Peyer's patch (tissue), 4 donors: ENCODE data around the gene TMEM108.

Experiments
- POLR2A ChIP-seq, 2 donors: fragments of 450-650 bp; IDR thresholded peaks; one replicate each; pipeline ENCODE4 v1.5.1; 2017; ENCODE audit warnings: antibody characterized with exemption in 2 of 2, mild to moderate bottlenecking in 2 of 2, moderate library complexity in 2 of 2
- TF ChIP-seq, protein P1 (sequence below), 6 experiments: fragments of 450-650 bp in 4 of 6; fragments of 200-600 bp in 2 of 6; sonication (generic) in 1 of 6; IDR thresholded peaks; one replicate each; pipeline ENCODE4 v1.5.1; 2017 to 2019; ENCODE audit warnings: antibody characterized with exemption in 6 of 6, mild to moderate bottlenecking in 3 of 6, moderate library complexity in 1 of 6

DNA sequence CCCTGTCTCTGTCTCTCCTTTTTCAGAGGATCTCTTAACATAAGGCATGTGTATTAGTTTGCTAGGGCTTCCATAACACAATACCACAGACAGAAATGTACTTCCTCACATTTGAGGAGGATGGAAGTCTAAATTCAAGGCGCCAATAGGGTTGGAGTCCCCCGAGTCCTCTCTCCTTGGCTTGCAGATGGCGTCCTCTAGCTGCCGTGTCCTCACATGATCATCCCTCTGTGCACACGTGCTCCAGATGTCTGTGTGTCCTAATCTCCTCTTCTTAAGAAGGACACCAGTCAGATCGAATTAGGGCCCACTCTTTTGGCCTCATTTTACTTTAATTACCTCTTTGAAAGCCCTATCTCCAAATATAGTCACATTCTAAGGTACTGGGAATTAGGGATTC lies 338.6 kb downstream of the TMEM108 start:
- TF ChIP-seq, protein P1, sequence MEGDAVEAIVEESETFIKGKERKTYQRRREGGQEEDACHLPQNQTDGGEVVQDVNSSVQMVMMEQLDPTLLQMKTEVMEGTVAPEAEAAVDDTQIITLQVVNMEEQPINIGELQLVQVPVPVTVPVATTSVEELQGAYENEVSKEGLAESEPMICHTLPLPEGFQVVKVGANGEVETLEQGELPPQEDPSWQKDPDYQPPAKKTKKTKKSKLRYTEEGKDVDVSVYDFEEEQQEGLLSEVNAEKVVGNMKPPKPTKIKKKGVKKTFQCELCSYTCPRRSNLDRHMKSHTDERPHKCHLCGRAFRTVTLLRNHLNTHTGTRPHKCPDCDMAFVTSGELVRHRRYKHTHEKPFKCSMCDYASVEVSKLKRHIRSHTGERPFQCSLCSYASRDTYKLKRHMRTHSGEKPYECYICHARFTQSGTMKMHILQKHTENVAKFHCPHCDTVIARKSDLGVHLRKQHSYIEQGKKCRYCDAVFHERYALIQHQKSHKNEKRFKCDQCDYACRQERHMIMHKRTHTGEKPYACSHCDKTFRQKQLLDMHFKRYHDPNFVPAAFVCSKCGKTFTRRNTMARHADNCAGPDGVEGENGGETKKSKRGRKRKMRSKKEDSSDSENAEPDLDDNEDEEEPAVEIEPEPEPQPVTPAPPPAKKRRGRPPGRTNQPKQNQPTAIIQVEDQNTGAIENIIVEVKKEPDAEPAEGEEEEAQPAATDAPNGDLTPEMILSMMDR (IDR thresholded peaks at IDR 0.05) = no peak
- TF ChIP-seq POLR2A (IDR thresholded peaks at IDR 0.05) = no peak
